ENCODE results near the gene CYTH2.

CYTH2 gene

DNA sequence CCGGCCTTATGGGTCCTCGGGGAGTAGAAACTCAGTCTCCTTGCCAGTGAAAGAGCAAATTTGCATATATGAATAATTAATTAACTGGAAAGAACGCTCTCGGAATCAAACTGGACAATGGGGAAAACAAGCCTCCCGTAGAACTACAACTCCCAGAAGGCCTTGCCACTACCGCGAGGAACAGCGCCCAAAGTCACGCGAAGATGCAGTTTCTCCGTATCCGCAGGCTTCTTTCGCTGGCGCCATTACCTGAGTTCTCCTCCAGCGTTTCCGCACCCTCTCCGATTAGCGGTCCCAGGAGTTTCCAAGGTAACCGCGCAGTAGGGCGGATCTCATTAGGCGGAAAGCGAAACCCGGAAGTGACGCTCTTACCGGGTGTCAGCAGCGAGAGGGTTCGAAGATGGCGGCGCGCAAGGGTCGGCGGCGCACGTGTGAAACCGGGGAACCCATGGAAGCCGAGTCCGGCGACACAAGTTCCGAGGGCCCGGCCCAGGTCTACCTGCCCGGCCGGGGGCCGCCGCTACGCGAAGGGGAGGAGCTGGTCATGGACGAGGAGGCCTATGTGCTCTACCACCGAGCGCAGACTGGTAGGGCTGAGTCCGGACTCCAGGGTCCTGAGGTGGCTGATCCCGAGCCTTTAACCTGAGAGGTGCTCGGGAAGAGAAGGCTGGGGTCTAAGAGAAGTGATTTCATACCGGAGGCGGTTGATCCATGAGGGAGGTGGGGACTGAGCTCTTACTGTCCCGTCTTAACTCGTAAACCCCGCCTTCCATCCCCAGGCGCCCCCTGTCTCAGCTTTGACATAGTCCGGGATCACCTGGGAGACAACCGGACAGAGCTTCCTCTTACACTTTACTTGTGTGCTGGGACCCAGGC lies 23.3 kb upstream of the CYTH2 start, which contains the start of gene GRWD1:
Gene GRWD1 (plus strand): TSS at position 378 of the 876 bp plus-strand sequence. CDS start 23 bp downstream, at position 401.
- Histone ChIP-seq H3K27me3 (ENCODE audit: insufficient read depth, poor library complexity, severe bottlenecking) (peaks cover 12% of the 10 kb centered on the region), H3K36me3 (ENCODE audit: low read depth) (peaks cover 36% of the 10 kb centered on the region), H3K4me1 (ENCODE audit: insufficient read depth, poor library complexity, severe bottlenecking) (peaks cover 6% of the 10 kb centered on the region), H3K4me3 (ENCODE audit: severe bottlenecking) (peak within 1 kb of the TSS; percentile 84), H3K9me3 (ENCODE audit: severe bottlenecking) (no peaks in the 10 kb centered on the region), H3K27ac (ENCODE audit: poor library complexity, severe bottlenecking) (peak within 1 kb of the TSS; percentile 56)
- TF ChIP-seq, protein P1, sequence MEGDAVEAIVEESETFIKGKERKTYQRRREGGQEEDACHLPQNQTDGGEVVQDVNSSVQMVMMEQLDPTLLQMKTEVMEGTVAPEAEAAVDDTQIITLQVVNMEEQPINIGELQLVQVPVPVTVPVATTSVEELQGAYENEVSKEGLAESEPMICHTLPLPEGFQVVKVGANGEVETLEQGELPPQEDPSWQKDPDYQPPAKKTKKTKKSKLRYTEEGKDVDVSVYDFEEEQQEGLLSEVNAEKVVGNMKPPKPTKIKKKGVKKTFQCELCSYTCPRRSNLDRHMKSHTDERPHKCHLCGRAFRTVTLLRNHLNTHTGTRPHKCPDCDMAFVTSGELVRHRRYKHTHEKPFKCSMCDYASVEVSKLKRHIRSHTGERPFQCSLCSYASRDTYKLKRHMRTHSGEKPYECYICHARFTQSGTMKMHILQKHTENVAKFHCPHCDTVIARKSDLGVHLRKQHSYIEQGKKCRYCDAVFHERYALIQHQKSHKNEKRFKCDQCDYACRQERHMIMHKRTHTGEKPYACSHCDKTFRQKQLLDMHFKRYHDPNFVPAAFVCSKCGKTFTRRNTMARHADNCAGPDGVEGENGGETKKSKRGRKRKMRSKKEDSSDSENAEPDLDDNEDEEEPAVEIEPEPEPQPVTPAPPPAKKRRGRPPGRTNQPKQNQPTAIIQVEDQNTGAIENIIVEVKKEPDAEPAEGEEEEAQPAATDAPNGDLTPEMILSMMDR (IDR thresholded peaks at IDR 0.05; ENCODE audit: poor library complexity, severe bottlenecking): peak; percentile 58
- DNase-seq (ENCODE audit: low spot score): peak; percentile 96
- ATAC-seq (ENCODE audit: low read depth): peak; percentile 85

DNA sequence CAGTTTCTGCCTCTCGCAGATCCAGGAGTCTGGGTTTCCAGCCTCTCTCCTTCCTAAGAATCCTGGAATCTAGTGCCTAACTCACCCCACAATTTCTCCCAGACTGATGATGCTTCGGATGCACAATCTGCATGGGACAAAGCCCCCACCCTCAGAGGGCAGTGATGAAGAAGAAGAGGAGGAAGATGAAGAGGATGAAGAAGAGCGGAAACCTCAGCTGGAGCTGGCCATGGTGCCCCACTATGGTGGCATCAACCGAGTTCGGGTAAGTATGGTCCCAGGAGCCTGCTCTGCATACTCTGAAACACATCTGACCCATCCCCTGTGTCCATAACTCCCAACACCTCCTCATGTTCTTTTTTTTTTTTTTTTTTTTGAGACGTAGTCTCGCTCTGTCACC lies 22.6 kb upstream of the CYTH2 start:
- ATAC-seq (ENCODE audit: low read depth): no peak
- Histone ChIP-seq H3K4me3 (ENCODE audit: severe bottlenecking) (peak overlapping the region; percentile 84), H3K36me3 (ENCODE audit: low read depth) (peaks cover 44% of the 10 kb centered on the region), H3K4me1 (ENCODE audit: insufficient read depth, poor library complexity, severe bottlenecking) (peaks cover 6% of the 10 kb centered on the region), H3K9me3 (ENCODE audit: severe bottlenecking) (no peaks in the 10 kb centered on the region), H3K27me3 (ENCODE audit: insufficient read depth, poor library complexity, severe bottlenecking) (peaks cover 12% of the 10 kb centered on the region), H3K27ac (ENCODE audit: poor library complexity, severe bottlenecking) (peak overlapping the region; percentile 56)
- TF ChIP-seq, protein P1 (IDR thresholded peaks at IDR 0.05; ENCODE audit: poor library complexity, severe bottlenecking): no peak
- DNase-seq (ENCODE audit: low spot score): no peak

DNA sequence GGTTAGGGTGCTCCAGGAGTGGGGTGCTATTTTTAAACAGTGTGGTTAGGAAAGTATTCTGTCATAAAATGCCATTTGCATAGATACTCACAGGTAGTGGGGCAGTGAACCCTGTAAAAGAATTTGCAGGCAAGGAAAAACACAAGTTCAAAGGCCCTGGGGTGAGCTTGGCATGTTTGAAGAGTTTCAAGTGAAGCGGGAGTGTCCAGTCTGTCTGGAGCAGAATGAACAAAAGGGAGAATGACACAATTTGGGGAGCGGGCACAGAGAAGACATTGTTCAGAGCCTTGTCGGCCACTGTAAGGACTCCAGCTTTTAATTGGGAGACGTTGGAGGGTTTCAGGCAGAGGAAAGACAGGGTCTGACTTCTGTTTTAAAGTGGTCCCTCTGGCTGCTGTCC lies 20.6 kb upstream of the CYTH2 start:
- Histone ChIP-seq H3K27me3 (ENCODE audit: insufficient read depth, poor library complexity, severe bottlenecking) (peaks cover 10% of the 10 kb centered on the region), H3K9me3 (ENCODE audit: severe bottlenecking) (no peaks in the 10 kb centered on the region), H3K4me1 (ENCODE audit: insufficient read depth, poor library complexity, severe bottlenecking) (peaks cover 6% of the 10 kb centered on the region), H3K36me3 (ENCODE audit: low read depth) (peaks cover 62% of the 10 kb centered on the region), H3K4me3 (ENCODE audit: severe bottlenecking) (no peak overlapping the region), H3K27ac (ENCODE audit: poor library complexity, severe bottlenecking) (no peak overlapping the region)
- TF ChIP-seq, protein P1 (IDR thresholded peaks at IDR 0.05; ENCODE audit: poor library complexity, severe bottlenecking): no peak
- ATAC-seq (ENCODE audit: low read depth): no peak
- DNase-seq (ENCODE audit: low spot score): no peak

DNA sequence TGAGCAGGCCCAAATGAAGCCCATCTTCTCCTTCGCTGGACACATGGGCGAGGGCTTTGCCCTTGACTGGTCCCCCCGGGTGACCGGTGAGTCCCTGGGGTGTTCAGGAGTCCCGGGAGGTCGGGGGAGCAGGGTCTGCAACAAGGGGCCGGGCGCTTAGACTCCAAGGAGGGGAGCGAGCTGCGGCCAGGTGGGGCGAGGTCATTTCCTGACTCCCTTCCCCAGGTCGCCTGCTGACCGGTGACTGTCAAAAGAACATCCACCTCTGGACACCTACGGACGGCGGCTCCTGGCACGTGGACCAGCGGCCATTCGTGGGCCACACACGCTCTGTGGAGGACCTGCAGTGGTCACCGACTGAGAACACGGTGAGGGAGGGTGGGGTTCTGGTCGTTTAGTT lies 18.7 kb upstream of the CYTH2 start:
- ATAC-seq (ENCODE audit: low read depth) (no peak), DNase-seq (ENCODE audit: low spot score) (no peak)
- TF ChIP-seq, protein P1 (IDR thresholded peaks at IDR 0.05; ENCODE audit: poor library complexity, severe bottlenecking): no peak

DNA sequence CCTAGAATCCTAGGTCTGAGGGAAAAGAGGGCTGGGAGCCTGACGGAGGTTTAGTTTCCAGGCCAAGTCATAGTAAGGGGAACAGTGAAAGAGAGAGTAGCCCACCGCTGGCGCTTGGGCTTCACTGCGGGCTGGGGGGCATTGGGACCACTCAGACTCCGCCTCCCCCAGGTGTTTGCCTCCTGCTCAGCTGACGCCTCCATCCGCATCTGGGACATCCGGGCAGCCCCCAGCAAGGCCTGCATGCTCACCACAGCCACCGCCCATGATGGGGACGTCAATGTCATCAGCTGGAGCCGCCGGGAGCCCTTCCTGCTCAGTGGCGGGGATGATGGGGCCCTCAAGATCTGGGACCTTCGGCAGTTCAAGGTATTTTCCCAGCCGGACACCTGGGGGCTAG lies 18.3 kb upstream of the CYTH2 start:
- H3K36me3 ChIP-seq (ENCODE audit: low read depth): peaks cover 71% of the 10 kb centered on the region

More for the DNA sequence above, 18.7 kb upstream of the CYTH2 start:
- no peaks in the 10 kb centered on the region for H3K27me3 ChIP-seq (ENCODE audit: insufficient read depth, poor library complexity, severe bottlenecking)
- peaks cover 67% of the 10 kb centered on the region for H3K36me3 ChIP-seq (ENCODE audit: low read depth)
- H3K27ac ChIP-seq (ENCODE audit: poor library complexity, severe bottlenecking): no peak overlapping the region
- H3K4me1 ChIP-seq (ENCODE audit: insufficient read depth, poor library complexity, severe bottlenecking): no peaks in the 10 kb centered on the region
- H3K4me3 ChIP-seq (ENCODE audit: severe bottlenecking): no peak overlapping the region
- no peaks in the 10 kb centered on the region for H3K9me3 ChIP-seq (ENCODE audit: severe bottlenecking)

More for the DNA sequence above, 18.3 kb upstream of the CYTH2 start:
- H3K9me3 ChIP-seq (ENCODE audit: severe bottlenecking): no peaks in the 10 kb centered on the region
- DNase-seq (ENCODE audit: low spot score) (no peak), ATAC-seq (ENCODE audit: low read depth) (no peak)
- H3K4me3 ChIP-seq (ENCODE audit: severe bottlenecking): no peak overlapping the region
- TF ChIP-seq, protein P1 (IDR thresholded peaks at IDR 0.05; ENCODE audit: poor library complexity, severe bottlenecking): no peak
- no peaks in the 10 kb centered on the region for H3K27me3 ChIP-seq (ENCODE audit: insufficient read depth, poor library complexity, severe bottlenecking)
- H3K27ac ChIP-seq (ENCODE audit: poor library complexity, severe bottlenecking): no peak overlapping the region
- no peaks in the 10 kb centered on the region for H3K4me1 ChIP-seq (ENCODE audit: insufficient read depth, poor library complexity, severe bottlenecking)
